Fibroblast of pulmonary artery (primary cell): ENCODE data around the gene KRT76.

Experiments
- DNase-seq: peaks from one replicate; pipeline ENCODE4 v3.0.0-alpha.2; 2010; ENCODE audit warnings: low read depth
- H3K4me3 ChIP-seq: replicated peaks from 2 replicates; pipeline ENCODE4 v1.5.1; 2011; ENCODE audit warnings: low read depth, mild to moderate bottlenecking, control low read depth, low read length, moderate library complexity
- CTCF ChIP-seq: IDR thresholded peaks from 2 replicates; pipeline ENCODE4 v1.5.1; 2011; ENCODE audit warnings: mild to moderate bottlenecking, control low read depth, low read length, inconsistent platforms; ENCODE audit errors: missing control alignments

KRT76 gene

GRCh38 chr12:52771088-52771487 is 6.1 kb downstream of the KRT76 start:
- no peak for DNase-seq
- no peak for TF ChIP-seq CTCF
- no peak overlapping the region for H3K4me3 ChIP-seq

GRCh38 chr12:52769946-52770345 is 7.2 kb downstream of the KRT76 start:
- H3K4me3 ChIP-seq = no peak overlapping the region
- no peak for DNase-seq
- TF ChIP-seq CTCF = no peak

GRCh38 chr12:52769354-52769753 is 7.8 kb downstream of the KRT76 start:
- no peak for DNase-seq
- TF ChIP-seq CTCF = no peak

GRCh38 chr12:52768479-52769200 is 8.5 kb downstream of the KRT76 start:
- no peak for TF ChIP-seq CTCF
- DNase-seq = no peak
- H3K4me3 ChIP-seq = no peak overlapping the region

More at GRCh38 chr12:52769354-52769753, 7.8 kb downstream of the KRT76 start:
- H3K4me3 ChIP-seq = no peak overlapping the region

- DNase-seq = no peak
- no peak for TF ChIP-seq CTCF
- H3K4me3 ChIP-seq = no peak overlapping the region
Measured at GRCh38 chr12:52767427-52767826, 9.7 kb downstream of the KRT76 start.

- no peak overlapping the region for H3K4me3 ChIP-seq
- no peak for DNase-seq
- no peak for TF ChIP-seq CTCF
Measured at GRCh38 chr12:52767020-52767379, 10.1 kb downstream of the KRT76 start.
